Measurements from ENCODE around the gene USP47.

The USP47 gene

GRCh38 chr11:11910541-11910940 is 68.8 kb downstream of the USP47 start:
- Histone ChIP-seq H3K4me1 (ENCODE audit: insufficient read depth, low read length) (no peaks in the 10 kb centered on the region), H3K9ac (ENCODE audit: low read depth, low read length) (no peak overlapping the region), H3K9me3 (ENCODE audit: control insufficient read depth, insufficient read depth, low read length) (no peaks in the 10 kb centered on the region), H3K36me3 (ENCODE audit: insufficient read depth, low read length) (0 out of 2 replicates have a peak, but pooled peaks cover 4% of the 10 kb centered on the region)

- Histone ChIP-seq H3K9me3 (ENCODE audit: control insufficient read depth, insufficient read depth, low read length) (no peaks in the 10 kb centered on the region), H3K9ac (ENCODE audit: low read depth, low read length) (no peak overlapping the region), H3K36me3 (ENCODE audit: insufficient read depth, low read length) (no peaks in the 10 kb centered on the region), H3K4me1 (ENCODE audit: insufficient read depth, low read length) (no peaks in the 10 kb centered on the region; the same call in 1 of the 2 replicates)
Measured at GRCh38 chr11:11913395-11913794, 71.6 kb downstream of the USP47 start.

- Histone ChIP-seq H3K4me1 (ENCODE audit: insufficient read depth, low read length) (no peaks in the 10 kb centered on the region; the same call in 1 of the 2 replicates), H3K36me3 (ENCODE audit: insufficient read depth, low read length) (no peaks in the 10 kb centered on the region), H3K9ac (ENCODE audit: low read depth, low read length) (no peak overlapping the region), H3K9me3 (ENCODE audit: control insufficient read depth, insufficient read depth, low read length) (no peaks in the 10 kb centered on the region)
Measured at GRCh38 chr11:11915625-11916024, 73.9 kb downstream of the USP47 start.

- Histone ChIP-seq H3K9me3 (ENCODE audit: control insufficient read depth, insufficient read depth, low read length) (no peaks in the 10 kb centered on the region), H3K9ac (ENCODE audit: low read depth, low read length) (no peak overlapping the region), H3K4me1 (ENCODE audit: insufficient read depth, low read length) (no peaks in the 10 kb centered on the region; the same call in 1 of the 2 replicates), H3K36me3 (ENCODE audit: insufficient read depth, low read length) (no peaks in the 10 kb centered on the region)
Measured at GRCh38 chr11:11916981-11917399, 75.2 kb downstream of the USP47 start.

GRCh38 chr11:11923828-11924227 is 82.1 kb downstream of the USP47 start:
- Histone ChIP-seq H3K36me3 (ENCODE audit: insufficient read depth, low read length) (no peaks in the 10 kb centered on the region), H3K4me1 (ENCODE audit: insufficient read depth, low read length) (no peaks in the 10 kb centered on the region), H3K9me3 (ENCODE audit: control insufficient read depth, insufficient read depth, low read length) (no peaks in the 10 kb centered on the region), H3K9ac (ENCODE audit: low read depth, low read length) (no peak overlapping the region)

GRCh38 chr11:11929920-11930319 is 88.1 kb downstream of the USP47 start:
- Histone ChIP-seq H3K9me3 (ENCODE audit: control insufficient read depth, insufficient read depth, low read length) (no peaks in the 10 kb centered on the region), H3K36me3 (ENCODE audit: insufficient read depth, low read length) (no peaks in the 10 kb centered on the region; the same call in 1 of the 2 replicates), H3K4me1 (ENCODE audit: insufficient read depth, low read length) (no peaks in the 10 kb centered on the region), H3K9ac (ENCODE audit: low read depth, low read length) (no peak overlapping the region)

- Histone ChIP-seq H3K9ac (ENCODE audit: low read depth, low read length) (no peak overlapping the region), H3K9me3 (ENCODE audit: control insufficient read depth, insufficient read depth, low read length) (no peaks in the 10 kb centered on the region), H3K36me3 (ENCODE audit: insufficient read depth, low read length) (no peaks in the 10 kb centered on the region; the same call in 1 of the 2 replicates), H3K4me1 (ENCODE audit: insufficient read depth, low read length) (no peaks in the 10 kb centered on the region)
Measured at GRCh38 chr11:11931461-11932055, 89.8 kb downstream of the USP47 start.

GRCh38 chr11:11935536-11935935 is 93.8 kb downstream of the USP47 start:
- H3K4me1 ChIP-seq (ENCODE audit: insufficient read depth, low read length) = no peaks in the 10 kb centered on the region
- no peaks in the 10 kb centered on the region for H3K9me3 ChIP-seq (ENCODE audit: control insufficient read depth, insufficient read depth, low read length)
- no peaks in the 10 kb centered on the region; the same call in 1 of the 2 replicates for H3K36me3 ChIP-seq (ENCODE audit: insufficient read depth, low read length)
- no peak overlapping the region for H3K9ac ChIP-seq (ENCODE audit: low read depth, low read length)

- H3K4me1 ChIP-seq (ENCODE audit: insufficient read depth, low read length) = no peaks in the 10 kb centered on the region
- H3K9me3 ChIP-seq (ENCODE audit: control insufficient read depth, insufficient read depth, low read length) = no peaks in the 10 kb centered on the region
- no peaks in the 10 kb centered on the region; the same call in 1 of the 2 replicates for H3K36me3 ChIP-seq (ENCODE audit: insufficient read depth, low read length)
- no peak overlapping the region for H3K9ac ChIP-seq (ENCODE audit: low read depth, low read length)
Measured at GRCh38 chr11:11937433-11937832, 95.7 kb downstream of the USP47 start.

GRCh38 chr11:11937957-11938356 is 96.2 kb downstream of the USP47 start:
- Histone ChIP-seq H3K9me3 (ENCODE audit: control insufficient read depth, insufficient read depth, low read length) (no peaks in the 10 kb centered on the region), H3K9ac (ENCODE audit: low read depth, low read length) (no peak overlapping the region), H3K36me3 (ENCODE audit: insufficient read depth, low read length) (no peaks in the 10 kb centered on the region; the same call in 1 of the 2 replicates), H3K4me1 (ENCODE audit: insufficient read depth, low read length) (no peaks in the 10 kb centered on the region)

- Histone ChIP-seq H3K36me3 (ENCODE audit: insufficient read depth, low read length) (no peaks in the 10 kb centered on the region), H3K9ac (ENCODE audit: low read depth, low read length) (no peak overlapping the region), H3K4me1 (ENCODE audit: insufficient read depth, low read length) (no peaks in the 10 kb centered on the region), H3K9me3 (ENCODE audit: control insufficient read depth, insufficient read depth, low read length) (no peaks in the 10 kb centered on the region)
Measured at GRCh38 chr11:11940551-11940950, 98.8 kb downstream of the USP47 start.

- peaks cover 3% of the 10 kb centered on the region; the same call in 1 of the 2 replicates for H3K36me3 ChIP-seq (ENCODE audit: insufficient read depth, low read length)
Measured at GRCh38 chr11:11942668-11943067, 100.9 kb downstream of the USP47 start.

GRCh38 chr11:11944444-11944843 is 102.7 kb downstream of the USP47 start:
- H3K9me3 ChIP-seq (ENCODE audit: control insufficient read depth, insufficient read depth, low read length) = no peaks in the 10 kb centered on the region
- no peak overlapping the region for H3K9ac ChIP-seq (ENCODE audit: low read depth, low read length)
- no peaks in the 10 kb centered on the region for H3K4me1 ChIP-seq (ENCODE audit: insufficient read depth, low read length)
- peaks cover 3% of the 10 kb centered on the region; the same call in 1 of the 2 replicates for H3K36me3 ChIP-seq (ENCODE audit: insufficient read depth, low read length)

More at GRCh38 chr11:11942668-11943067, 100.9 kb downstream of the USP47 start:
- Histone ChIP-seq H3K4me1 (ENCODE audit: insufficient read depth, low read length) (no peaks in the 10 kb centered on the region), H3K9ac (ENCODE audit: low read depth, low read length) (no peak overlapping the region), H3K9me3 (ENCODE audit: control insufficient read depth, insufficient read depth, low read length) (no peaks in the 10 kb centered on the region)

- peaks cover 3% of the 10 kb centered on the region; the same call in 1 of the 2 replicates for H3K36me3 ChIP-seq (ENCODE audit: insufficient read depth, low read length)
- no peaks in the 10 kb centered on the region for H3K4me1 ChIP-seq (ENCODE audit: insufficient read depth, low read length)
- no peak overlapping the region for H3K9ac ChIP-seq (ENCODE audit: low read depth, low read length)
- H3K9me3 ChIP-seq (ENCODE audit: control insufficient read depth, insufficient read depth, low read length) = no peaks in the 10 kb centered on the region
Measured at GRCh38 chr11:11946180-11946579, 104.4 kb downstream of the USP47 start.

- no peaks in the 10 kb centered on the region for H3K9me3 ChIP-seq (ENCODE audit: control insufficient read depth, insufficient read depth, low read length)
- peaks cover 3% of the 10 kb centered on the region for H3K36me3 ChIP-seq (ENCODE audit: insufficient read depth, low read length)
- H3K9ac ChIP-seq (ENCODE audit: low read depth, low read length) = no peak overlapping the region
- no peaks in the 10 kb centered on the region for H3K4me1 ChIP-seq (ENCODE audit: insufficient read depth, low read length)
Measured at GRCh38 chr11:11946878-11947277, 105.1 kb downstream of the USP47 start.

Data from ES-I3 (cell line).